NCI-H1436 treated with DMSO at 0.1 percent for 48 hours (cell line): Measurements from ENCODE around the gene ATOH8.

Experiments used
- DNase-seq: peaks from one replicate; lab custom pipeline; 2025; lab: John Stamatoyannopoulos, UW

The ATOH8 gene

GRCh38 chr2:85786865-85787264 lies 33.1 kb downstream of the ATOH8 start:
- no peak for DNase-seq

- DNase-seq = no peak
Measured at GRCh38 chr2:85787282-85787980, 33.6 kb downstream of the ATOH8 start.

- DNase-seq = no peak
Measured at GRCh38 chr2:85787981-85788340, 34.2 kb downstream of the ATOH8 start.

- DNase-seq = no peak
Measured at GRCh38 chr2:85788603-85789002, 34.8 kb downstream of the ATOH8 start.

GRCh38 chr2:85789271-85789670 lies 35.5 kb downstream of the ATOH8 start:
- DNase-seq = no peak

GRCh38 chr2:85790032-85790431 lies 36.2 kb downstream of the ATOH8 start:
- DNase-seq = no peak

GRCh38 chr2:85790499-85791188 lies 36.9 kb downstream of the ATOH8 start:
- DNase-seq = no peak

- DNase-seq = no peak
Measured at GRCh38 chr2:85791704-85792565, 38.1 kb downstream of the ATOH8 start.

- no peak for DNase-seq
Measured at GRCh38 chr2:85792783-85793441, 39.1 kb downstream of the ATOH8 start.

- DNase-seq = no peak
Measured at GRCh38 chr2:85793584-85793983, 39.8 kb downstream of the ATOH8 start.

GRCh38 chr2:85794038-85794441 lies 40.2 kb downstream of the ATOH8 start:
- DNase-seq = no peak

GRCh38 chr2:85794491-85795121 lies 40.8 kb downstream of the ATOH8 start:
- no peak for DNase-seq

- no peak for DNase-seq
Measured at GRCh38 chr2:85795331-85796045, 41.7 kb downstream of the ATOH8 start.

- DNase-seq = no peak
Measured at GRCh38 chr2:85796046-85796340, 42.2 kb downstream of the ATOH8 start.

- DNase-seq = no peak
Measured at GRCh38 chr2:85796341-85797262, 42.8 kb downstream of the ATOH8 start.

GRCh38 chr2:85797263-85797660 lies 43.5 kb downstream of the ATOH8 start:
- no peak for DNase-seq

- no peak for DNase-seq
Measured at GRCh38 chr2:85797921-85798320, 44.1 kb downstream of the ATOH8 start.

GRCh38 chr2:85799215-85799956 lies 45.6 kb downstream of the ATOH8 start:
- no peak for DNase-seq

- no peak for DNase-seq
Measured at GRCh38 chr2:85800586-85800985, 46.8 kb downstream of the ATOH8 start.

GRCh38 chr2:85801871-85802270 lies 48.1 kb downstream of the ATOH8 start:
- no peak for DNase-seq
